GM12892 (cell line): ENCODE data around the gene IL1RAPL2.

Experiments used
- POLR2A ChIP-seq: IDR thresholded peaks from 2 replicates; pipeline ENCODE4 v1.6.1; 2011; ENCODE audit warnings: low read depth, low read length, control low read depth
- POLR2AphosphoS5 ChIP-seq: IDR thresholded peaks from 2 replicates; pipeline ENCODE4 v1.6.1; 2011; ENCODE audit warnings: low read depth, low read length, control low read depth
- TAF1 ChIP-seq: IDR thresholded peaks from 2 replicates; pipeline ENCODE4 v1.6.1; 2011; ENCODE audit warnings: low read depth, mild to moderate bottlenecking, control low read depth, low read length, borderline replicate concordance

- TF ChIP-seq POLR2A, result no peak
- TF ChIP-seq POLR2AphosphoS5, result no peak
- TF ChIP-seq TAF1, result no peak
Observed at GRCh38 chrX:104696667-104697066, 130.7 kb downstream of the IL1RAPL2 start.
